A673 (cell line): Measurements from ENCODE around the gene ABCA2. TPM values are rescaled to one million over a fixed set of nuclear protein-coding genes. Genes with fewer than 3 reads are reported as not detected.

ENCODE experiments used
- BruUV-seq: library from RNA; stranded (reverse); fragments of 400-500 nt; replicated peaks from 2 replicates; lab custom pipeline; 2021; lab: Mats Ljungman, UMichigan
- CTCF ChIA-PET: fragments of 300-600 bp; sonication (Branson Sonifier 250); formaldehyde crosslinking; loops from one replicate; lab custom pipeline; 2022; ENCODE audit warnings: antibody characterized with exemption; lab: Charles Lee
- POLR2A ChIA-PET: fragments of 300-600 bp; sonication (Branson Sonifier 250); formaldehyde crosslinking; loops from one replicate; lab custom pipeline; 2022; ENCODE audit warnings: antibody characterized with exemption; ENCODE audit not compliant: low non-redundant PET; lab: Charles Lee
- DNase-seq: peaks from one replicate; pipeline ENCODE4 v3.0.0-alpha.2; 2015; ENCODE audit warnings: low spot score
- H3K27ac ChIP-seq: fragments of 200-600 bp; sonication (generic); 2 replicates; pipeline ENCODE4 v1.5.1; 2016; ENCODE audit warnings: mixed run types, low read depth, mild to moderate bottlenecking, mixed read lengths, antibody characterized with exemption, low read length; ENCODE audit not compliant: poor library complexity, severe bottlenecking
- H3K27me3 ChIP-seq: fragments of 200-600 bp; sonication (generic); replicated peaks from 2 replicates; pipeline ENCODE4 v1.6.1; 2017; ENCODE audit warnings: mixed run types, low read depth, mild to moderate bottlenecking, mixed read lengths, antibody characterized with exemption, low read length; ENCODE audit not compliant: insufficient read depth, poor library complexity
- H3K36me3 ChIP-seq: fragments of 200-600 bp; sonication (generic); 2 replicates; pipeline ENCODE4 v1.6.1; 2016; ENCODE audit warnings: mixed run types, mild to moderate bottlenecking, mixed read lengths, antibody characterized with exemption, low read length; ENCODE audit not compliant: insufficient read depth, poor library complexity, severe bottlenecking
- H3K4me1 ChIP-seq: fragments of 200-600 bp; sonication (generic); 2 replicates; pipeline ENCODE4 v1.6.1; 2017; ENCODE audit warnings: mixed run types, mild to moderate bottlenecking, mixed read lengths, antibody characterized with exemption, low read length; ENCODE audit not compliant: insufficient read depth, poor library complexity, severe bottlenecking
- H3K4me3 ChIP-seq: fragments of 200-600 bp; sonication (generic); 2 replicates; pipeline ENCODE4 v1.5.1; 2016; ENCODE audit warnings: low read depth, mixed run types, mild to moderate bottlenecking, mixed read lengths, low read length; ENCODE audit not compliant: poor library complexity, severe bottlenecking
- H3K9me3 ChIP-seq: fragments of 200-600 bp; sonication (generic); 2 replicates; pipeline ENCODE4 v1.6.1; 2016; ENCODE audit warnings: mixed run types, low read depth, mild to moderate bottlenecking, mixed read lengths, antibody characterized with exemption, low read length; ENCODE audit not compliant: poor library complexity, severe bottlenecking
- CTCF ChIP-seq: fragments of 300-800, 200-600 bp; sonication (generic); conservative IDR thresholded peaks from 2 replicates; pipeline ENCODE4 v1.5.1; 2017; ENCODE audit warnings: low read depth, mild to moderate bottlenecking, antibody characterized with exemption, low read length, moderate library complexity, mixed read lengths
- EZH2 ChIP-seq: fragments of 200-600 bp; sonication (generic); IDR thresholded peaks from 2 replicates; pipeline ENCODE4 v1.6.1; 2017; ENCODE audit warnings: borderline replicate concordance, low read depth, mild to moderate bottlenecking, mixed read lengths, antibody characterized with exemption, low read length; ENCODE audit not compliant: poor library complexity, severe bottlenecking
- intact Hi-C: fragments of 100-400 bp; cut with micrococcal nuclease; formaldehyde crosslinking; loops from one replicate; pipeline ENCODE4 v1.10.0; 2022; ENCODE audit not compliant: unreplicated experiment
- total RNA-seq: library from RNA; stranded (reverse); gene quantifications from 2 replicates; pipeline ENCODE4 v1.2.3, GENCODE V29; 2021

The ABCA2 gene
- total RNA-seq, 1 experiment from 2014 or later: 27.8 TPM

- ChIA-PET POLR2A (no interaction called here), CTCF (interaction anchor here (0.5 to 0.7 kb wide), 5 partner anchors 28 to 712 kb away, joined by 3 to 9 read pairs (median 6); no protein-coding TSS in a partner anchor)
- no peak for TF ChIP-seq EZH2
- no peak for TF ChIP-seq CTCF
- DNase-seq: no peak
- no peaks in the 10 kb centered on the region for H3K27me3 ChIP-seq
- H3K4me1 ChIP-seq: no peaks in the 10 kb centered on the region
- no peak overlapping the region for H3K4me3 ChIP-seq
- BruUV-seq: no TSS peak
- H3K36me3 ChIP-seq: no peaks in the 10 kb centered on the region
- no peaks in the 10 kb centered on the region for H3K9me3 ChIP-seq
- no peak overlapping the region for H3K27ac ChIP-seq
- intact Hi-C loops: no loop called here
Observed at GRCh38 chr9:136978865-136979544, 49.0 kb downstream of the ABCA2 start.

- H3K36me3 ChIP-seq: no peaks in the 10 kb centered on the region
- H3K27ac ChIP-seq: no peak overlapping the region
- no peaks in the 10 kb centered on the region for H3K27me3 ChIP-seq
- TF ChIP-seq EZH2 (no peak), CTCF (no peak)
- no peaks in the 10 kb centered on the region for H3K9me3 ChIP-seq
- ChIA-PET CTCF (interaction anchor here (0.5 to 0.7 kb wide), 9 partner anchors 13 to 711 kb away, joined by 3 to 9 read pairs (median 6); partner anchors contain the start of gene NPDC1), POLR2A (no interaction called here)
- peak overlapping the region; percentile 50 for H3K4me3 ChIP-seq
- no TSS peak for BruUV-seq
- no peaks in the 10 kb centered on the region for H3K4me1 ChIP-seq
- intact Hi-C loops: no loop called here
- DNase-seq: peak; percentile 79
Observed at GRCh38 chr9:136978073-136978864, 49.8 kb downstream of the ABCA2 start.

GRCh38 chr9:136977649-136978072, 50.4 kb downstream of the ABCA2 start:
- Histone ChIP-seq H3K36me3 (no peaks in the 10 kb centered on the region), H3K4me1 (no peaks in the 10 kb centered on the region), H3K27ac (no peak overlapping the region), H3K27me3 (no peaks in the 10 kb centered on the region), H3K9me3 (no peaks in the 10 kb centered on the region), H3K4me3 (peak overlapping the region; percentile 50)
- BruUV-seq: no TSS peak
- no peak for TF ChIP-seq EZH2
- TF ChIP-seq CTCF: no peak
- DNase-seq: no peak
- POLR2A ChIA-PET: no interaction called here
- CTCF ChIA-PET: interaction anchor here (0.6 to 0.7 kb wide), 3 partner anchors 14 to 259 kb away, joined by 4 to 9 read pairs (median 8); partner anchors contain the start of gene NPDC1
- intact Hi-C loops: no loop called here
